ENCODE measurements around the gene NAALADL1.

GRCh38 chr11:65100674-65101350 lies 42.5 kb upstream of the NAALADL1 start:
- TF ChIP-seq CTCF (IDR thresholded peaks at IDR 0.05; ENCODE audit: low read depth, low read length, poor library complexity, severe bottlenecking): peak; percentile 26
- TF ChIP-seq EZH2phosphoT487 (IDR thresholded peaks at IDR 0.05; ENCODE audit: borderline replicate concordance, low read length): no peak
